GM19372 (cell line): Measurements from ENCODE around the gene MSL3B.
A peak's percentile ranks its signal among the peaks of the same experiment; 100 is the strongest.
"Not testable (repeated sequence)": the region's sequence is repeated elsewhere in the genome, so short reads cannot be mapped to it uniquely, and the experiment has no call there.

ENCODE experiments used
- ATAC-seq: cut with Tn5 transposase; IDR thresholded peaks from one replicate; pipeline ENCODE4 v1.9.1; 2021; ENCODE audit warnings: mild to moderate bottlenecking, low read depth, moderate library complexity; ENCODE audit not compliant: unreplicated experiment

The MSL3B gene

DNA sequence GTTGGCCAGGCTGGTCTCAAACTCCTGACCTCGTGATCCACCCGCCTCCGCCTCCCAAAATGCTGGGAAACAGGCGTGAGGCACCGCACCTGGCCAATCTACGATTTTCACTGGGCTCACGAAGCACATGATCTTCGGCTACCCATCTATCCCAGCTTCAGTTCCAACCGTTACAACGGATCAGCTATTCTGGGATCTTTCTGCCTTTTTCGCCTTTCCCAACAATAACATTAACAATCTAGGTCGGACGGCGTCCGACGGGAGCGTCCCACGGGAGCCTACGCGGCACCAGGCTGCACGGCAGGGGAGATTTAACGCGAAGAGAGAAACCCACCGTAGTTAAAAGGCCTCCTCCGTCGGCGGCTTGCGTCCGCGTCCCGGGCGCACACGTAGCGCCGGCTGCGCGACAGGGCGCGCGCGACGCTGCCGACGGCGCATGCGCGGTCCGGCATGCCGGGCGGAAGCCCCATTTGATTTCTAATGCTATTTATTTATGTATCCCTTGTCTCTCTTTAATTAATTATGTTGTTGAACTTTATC is at the start of gene MSL3B:
MSL3B (minus strand) TSS at position 394 of the 540 bp plus-strand sequence.
- peak; percentile 64 for ATAC-seq

DNA sequence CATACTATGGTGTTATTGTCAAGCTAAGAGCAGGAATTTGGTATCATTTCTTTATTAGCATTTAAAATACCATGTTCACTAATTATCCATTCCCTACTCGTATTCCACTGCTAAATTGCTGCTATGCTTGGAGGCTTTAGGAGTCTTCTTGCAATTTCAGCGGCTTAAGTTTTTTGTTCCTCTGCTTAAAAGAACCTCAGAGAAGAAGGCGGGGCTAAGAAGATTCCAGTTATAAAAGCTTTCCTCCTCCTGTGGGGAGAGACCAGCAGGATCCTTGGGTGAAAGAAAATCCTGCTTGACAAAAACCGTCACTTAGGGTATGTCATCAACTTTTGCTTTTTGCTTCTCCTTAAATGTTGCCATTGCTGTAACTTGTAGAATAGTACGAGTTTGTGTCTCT is 48.9 kb upstream of the MSL3B start, which contains the start of gene TRPM8:
TRPM8 (plus strand) TSS at position 258 of the 400 bp plus-strand sequence. CDS start 9,165 bp downstream, outside the sequence.
- ATAC-seq = no peak

- ATAC-seq = no peak
Measured at GRCh38 chr2:233915128-233915527, 46.9 kb upstream of the MSL3B start.

- no peak for ATAC-seq
Measured at GRCh38 chr2:233912691-233913423, 44.7 kb upstream of the MSL3B start.

- ATAC-seq = no peak
Measured at GRCh38 chr2:233907627-233908026, 39.4 kb upstream of the MSL3B start.

DNA sequence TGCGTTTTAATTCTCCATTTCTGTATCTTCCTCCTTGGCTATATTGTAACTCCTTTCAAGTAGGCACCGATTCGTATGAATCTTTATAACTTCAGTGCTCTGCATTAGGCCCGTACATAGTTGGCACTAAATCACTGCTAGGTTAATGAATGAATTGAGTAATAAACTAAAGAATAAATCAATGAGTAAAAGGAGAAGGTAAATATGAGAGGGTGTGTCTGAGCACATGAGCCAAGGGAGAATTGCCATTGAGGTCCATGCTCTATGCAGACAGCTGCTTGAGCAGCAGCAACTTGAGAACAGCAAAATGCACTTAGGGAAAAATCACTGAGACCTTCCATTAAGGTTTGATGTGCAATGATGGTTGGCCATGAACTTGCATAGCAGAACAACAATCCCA is 37.8 kb upstream of the MSL3B start:
- no peak for ATAC-seq

DNA sequence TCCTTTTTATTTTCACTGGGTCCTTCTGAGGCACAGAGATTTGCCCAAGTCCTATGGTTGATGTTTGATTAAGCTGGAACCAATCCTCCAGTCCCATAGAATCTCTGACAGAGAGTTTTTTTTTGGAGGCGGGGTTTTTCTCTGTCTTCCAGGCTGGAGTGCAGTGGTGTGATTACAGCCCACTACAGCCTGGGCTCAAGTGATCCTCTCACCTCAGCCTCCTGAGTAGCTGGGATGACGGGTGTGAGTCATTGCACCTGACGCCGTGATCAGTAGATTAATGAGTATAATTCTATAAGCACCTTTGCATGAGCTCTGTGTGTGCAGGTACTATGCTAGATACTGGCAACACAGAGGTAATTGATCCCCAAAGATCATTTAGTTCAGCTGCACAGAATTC is 33.7 kb upstream of the MSL3B start:
- no peak for ATAC-seq

- ATAC-seq = no peak
Measured at GRCh38 chr2:233901367-233901766, 33.2 kb upstream of the MSL3B start.

DNA sequence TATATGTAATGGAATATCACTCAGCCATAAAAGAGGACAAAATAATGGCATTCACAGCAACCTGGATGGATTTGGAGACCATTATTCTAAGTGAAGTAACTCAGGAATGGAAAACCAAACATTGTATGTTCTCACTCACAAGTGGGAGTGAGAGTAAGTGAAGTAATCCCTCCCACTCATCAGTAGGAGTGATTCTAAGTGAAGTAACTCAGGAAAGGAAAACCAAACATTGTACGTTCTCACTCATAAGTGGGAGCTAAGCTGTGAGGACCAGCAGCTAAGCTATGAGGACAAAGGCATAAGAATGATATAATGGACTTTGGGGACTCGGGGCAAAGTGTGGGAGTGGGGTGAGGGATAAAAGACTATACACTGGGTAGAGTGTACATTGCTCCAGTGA is 28.1 kb upstream of the MSL3B start:
- not testable (repeated sequence) for ATAC-seq

DNA sequence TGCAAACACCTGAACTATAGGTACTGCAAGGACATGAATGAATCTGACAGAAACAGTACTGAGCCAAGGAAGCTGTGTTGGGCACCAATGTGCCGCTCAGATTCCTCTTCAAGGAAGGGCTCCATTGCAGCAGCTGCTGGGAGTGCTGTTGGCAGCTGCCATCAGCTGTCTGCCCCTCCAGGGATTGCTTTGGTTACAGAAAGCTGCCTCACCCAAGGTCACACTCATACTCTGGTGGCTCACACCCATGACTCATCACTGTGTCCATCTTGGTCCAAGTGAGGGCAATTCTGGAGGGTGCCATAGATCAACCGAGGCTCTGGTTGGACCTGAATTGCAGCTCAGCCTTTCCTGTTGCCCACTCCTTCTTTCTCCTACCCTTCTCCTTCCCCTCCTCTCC is 24.6 kb upstream of the MSL3B start:
- no peak for ATAC-seq

- no peak for ATAC-seq
Measured at GRCh38 chr2:233882353-233882752, 14.2 kb upstream of the MSL3B start.

GRCh38 chr2:233872125-233872524 is 3.9 kb upstream of the MSL3B start:
- ATAC-seq = not testable (repeated sequence)

- no peak for ATAC-seq
Measured at GRCh38 chr2:233871432-233871831, 3.2 kb upstream of the MSL3B start.

DNA sequence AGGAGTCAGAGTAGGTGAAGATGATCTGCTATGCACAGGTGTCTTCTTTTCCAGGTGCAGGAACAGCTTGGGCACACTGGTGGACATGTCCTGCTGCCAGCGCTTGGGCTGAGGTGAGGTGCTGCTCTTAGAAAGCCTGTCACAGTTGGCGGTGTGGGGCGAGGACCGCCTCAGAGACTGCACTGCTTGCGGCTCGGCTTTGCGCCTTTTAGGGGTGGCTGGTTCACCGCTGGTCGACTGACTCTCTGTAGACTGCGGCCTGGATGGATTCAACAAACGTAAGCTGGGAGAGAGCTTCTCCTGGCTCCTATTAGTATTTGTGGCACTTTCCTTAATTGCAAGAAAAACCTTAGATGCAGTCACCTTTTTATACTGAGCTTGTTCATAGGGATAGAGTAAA is 1.7 kb downstream of the MSL3B start:
- ATAC-seq = no peak

- no peak for ATAC-seq
Measured at GRCh38 chr2:233865838-233866237, 2.3 kb downstream of the MSL3B start.

GRCh38 chr2:233862261-233862768 is 5.9 kb downstream of the MSL3B start:
- ATAC-seq = no peak

- ATAC-seq = no peak
Measured at GRCh38 chr2:233858331-233858730, 9.9 kb downstream of the MSL3B start.

- ATAC-seq = no peak
Measured at GRCh38 chr2:233857511-233858141, 10.6 kb downstream of the MSL3B start.

DNA sequence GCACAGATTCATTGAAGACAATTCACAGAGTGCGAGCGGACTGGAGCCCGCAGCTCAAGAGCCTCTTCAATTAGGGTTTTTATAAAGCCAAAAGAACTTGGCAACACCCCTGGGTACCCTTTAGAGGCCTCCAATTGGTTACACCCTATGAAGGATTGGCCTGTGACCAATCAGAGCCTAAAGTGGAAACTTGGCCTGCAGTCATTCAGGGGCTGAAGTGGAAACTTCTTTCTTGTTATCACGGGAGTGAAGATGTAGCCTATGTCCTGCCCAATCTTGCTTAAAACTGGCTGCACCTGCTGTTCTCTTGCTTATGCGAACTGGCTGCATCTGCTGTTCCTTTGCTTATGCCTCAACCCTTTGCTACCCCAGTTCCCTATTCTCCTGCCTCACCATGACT is 12.0 kb downstream of the MSL3B start:
- no peak for ATAC-seq

GRCh38 chr2:233855345-233855744 is 12.8 kb downstream of the MSL3B start:
- no peak for ATAC-seq

GRCh38 chr2:233854241-233854981 is 13.8 kb downstream of the MSL3B start, which contains the start of gene HJURP:
Gene HJURP (minus strand): TSS chr2:233854535. CDS start chr2:233854500, 35 bp downstream.
- ATAC-seq = peak; percentile 95
